Tibial nerve (tissue), 4 donors: ENCODE measurements around the gene DDX53. TPM values are rescaled to one million over a fixed set of nuclear protein-coding genes. Genes with fewer than 3 reads are reported as not detected.

ENCODE experiments used
- DNase-seq, 2 donors: peaks; one replicate each; pipeline ENCODE4 v3.0.0-alpha.2; 2019; ENCODE audit warnings: low spot score in 2 of 2
- H3K27ac ChIP-seq, 4 donors: fragments of 200-600 bp; sonication (generic) in 3 of 4; one replicate each; pipeline ENCODE4 v1.5.1; 2017 to 2019; ENCODE audit warnings: mild to moderate bottlenecking in 1 of 4
- H3K27me3 ChIP-seq, 2 donors: fragments of 200-600 bp; sonication (generic) in 1 of 2; one replicate each; pipeline versions ENCODE4 v1.5.1 to v1.6.0; 2017 to 2019
- H3K36me3 ChIP-seq, 3 donors: fragments of 200-600 bp; sonication (generic); one replicate each; pipeline ENCODE4 v1.5.1; 2018 to 2019
- H3K4me1 ChIP-seq, 4 donors: fragments of 200-600 bp; sonication (generic) in 3 of 4; one replicate each; pipeline ENCODE4 v1.5.1; 2017 to 2019
- H3K4me3 ChIP-seq, 4 donors: fragments of 200-600 bp; sonication (generic) in 3 of 4; one replicate each; pipeline ENCODE4 v1.5.1; 2017 to 2019; ENCODE audit warnings: mild to moderate bottlenecking in 1 of 4, moderate library complexity in 1 of 4
- H3K9me3 ChIP-seq, 4 donors: fragments of 200-600 bp; sonication (generic) in 3 of 4; one replicate each; pipeline ENCODE4 v1.5.1; 2017 to 2019
- EP300 ChIP-seq, 2 donors: sonication (generic); formaldehyde crosslinking; IDR thresholded peaks; one replicate each; pipeline ENCODE4 v1.6.1; 2017; ENCODE audit warnings: antibody characterized with exemption in 2 of 2, mild to moderate bottlenecking in 1 of 2
- POLR2A ChIP-seq, 2 donors: fragments of 450-650 bp; IDR thresholded peaks; one replicate each; pipeline ENCODE4 v1.6.1; 2017; ENCODE audit warnings: antibody characterized with exemption in 2 of 2, mild to moderate bottlenecking in 2 of 2, moderate library complexity in 2 of 2
- WGBS, 2 donors: methylation state at CpG; one replicate each; pipeline ENCODE4 v1.1.5; 2018; 5-methylcytosine and 5-hydroxymethylcytosine counted together
- total RNA-seq, 4 donors: library from RNA; depleted of rRNA; stranded (reverse); fragments of >200 nt; gene quantifications; one replicate each; pipeline ENCODE4 v1.1.0, GENCODE V29; 2016
- TF ChIP-seq, protein P1 (sequence below), 5 experiments: fragments of 200-600 bp in 3 of 5; fragments of 450-650 bp in 2 of 5; sonication (generic) in 3 of 5; IDR thresholded peaks; one replicate each; pipeline ENCODE4 v1.5.1; 2016 to 2019; ENCODE audit warnings: antibody characterized with exemption in 5 of 5, mild to moderate bottlenecking in 3 of 5, moderate library complexity in 2 of 5

DDX53 gene
- total RNA-seq = not detected

- WGBS, 2 donors = 92% methylated on average over 17 to 23 of the region's 23 CpGs
- Histone ChIP-seq H3K27me3 (peaks cover 0 to 3% of the 10 kb centered on the region in 2 donors), H3K9me3 (no peaks in the 10 kb centered on the region), H3K36me3 (no peaks in the 10 kb centered on the region), H3K27ac (no peak within 1 kb of the TSS), H3K4me1 (no peaks in the 10 kb centered on the region), H3K4me3 (no peak within 1 kb of the TSS)
- TF ChIP-seq POLR2A (IDR thresholded peaks at IDR 0.05) (no peak), EP300 (IDR thresholded peaks at IDR 0.05) (no peak)
- TF ChIP-seq, protein P1, sequence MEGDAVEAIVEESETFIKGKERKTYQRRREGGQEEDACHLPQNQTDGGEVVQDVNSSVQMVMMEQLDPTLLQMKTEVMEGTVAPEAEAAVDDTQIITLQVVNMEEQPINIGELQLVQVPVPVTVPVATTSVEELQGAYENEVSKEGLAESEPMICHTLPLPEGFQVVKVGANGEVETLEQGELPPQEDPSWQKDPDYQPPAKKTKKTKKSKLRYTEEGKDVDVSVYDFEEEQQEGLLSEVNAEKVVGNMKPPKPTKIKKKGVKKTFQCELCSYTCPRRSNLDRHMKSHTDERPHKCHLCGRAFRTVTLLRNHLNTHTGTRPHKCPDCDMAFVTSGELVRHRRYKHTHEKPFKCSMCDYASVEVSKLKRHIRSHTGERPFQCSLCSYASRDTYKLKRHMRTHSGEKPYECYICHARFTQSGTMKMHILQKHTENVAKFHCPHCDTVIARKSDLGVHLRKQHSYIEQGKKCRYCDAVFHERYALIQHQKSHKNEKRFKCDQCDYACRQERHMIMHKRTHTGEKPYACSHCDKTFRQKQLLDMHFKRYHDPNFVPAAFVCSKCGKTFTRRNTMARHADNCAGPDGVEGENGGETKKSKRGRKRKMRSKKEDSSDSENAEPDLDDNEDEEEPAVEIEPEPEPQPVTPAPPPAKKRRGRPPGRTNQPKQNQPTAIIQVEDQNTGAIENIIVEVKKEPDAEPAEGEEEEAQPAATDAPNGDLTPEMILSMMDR (IDR thresholded peaks at IDR 0.05) = no peak
- no peak for DNase-seq
Observed at GRCh38 chrX:22999696-23000223, at the start of gene DDX53. TSS of gene DDX53 (plus strand) at chrX:22999960. CDS start at chrX:23000058, 98 bp downstream.

DNA sequence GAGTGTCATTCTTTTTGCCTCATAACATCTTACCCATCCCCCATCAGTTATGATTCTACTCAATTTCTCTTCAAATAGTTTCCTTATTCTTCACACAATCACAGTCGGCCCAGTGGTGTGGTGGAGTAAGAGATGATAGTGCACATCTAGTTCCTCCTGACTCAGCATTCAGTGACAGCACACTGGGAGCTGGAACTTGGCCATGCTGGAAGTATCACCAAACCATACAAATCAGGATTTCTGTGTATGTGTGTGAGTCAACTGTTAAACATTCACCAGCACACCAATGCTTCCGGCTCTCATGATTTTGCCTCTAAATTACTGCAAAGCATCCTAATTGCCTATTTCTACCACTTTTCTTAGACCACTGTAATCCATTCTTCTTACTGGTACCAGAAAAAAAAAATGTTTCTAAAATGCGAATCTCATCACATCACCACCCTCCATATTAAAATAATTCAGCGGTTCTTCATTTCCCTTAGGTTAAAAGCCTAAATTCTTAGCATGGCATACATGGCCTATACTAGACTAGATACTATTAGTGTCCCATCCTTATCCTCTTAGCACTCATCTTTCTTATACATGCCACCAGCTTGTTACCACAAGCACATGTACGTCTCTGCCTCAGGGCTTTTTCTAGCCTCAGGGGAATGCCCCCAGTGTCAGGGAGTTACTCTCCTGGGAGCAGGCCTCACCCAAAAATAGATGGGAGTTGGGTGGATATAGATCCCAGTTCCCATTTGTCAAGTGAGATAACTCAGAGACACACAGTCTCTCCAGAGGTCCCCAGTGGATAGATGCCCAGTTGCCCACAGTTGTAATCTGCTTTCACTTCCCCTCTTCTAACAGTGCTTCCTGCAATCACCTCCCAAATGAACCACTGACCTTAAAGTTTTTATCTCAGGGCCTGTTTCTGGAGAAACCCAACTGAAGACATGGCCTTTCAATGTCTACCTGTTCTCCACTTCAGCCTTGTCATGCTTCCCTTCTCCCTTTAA is 49.2 kb upstream of the DDX53 start:
- Histone ChIP-seq H3K36me3 (no peaks in the 10 kb centered on the region), H3K27me3 (no peaks in the 10 kb centered on the region), H3K4me1 (no peaks in the 10 kb centered on the region), H3K27ac (no peak overlapping the region), H3K9me3 (no peaks in the 10 kb centered on the region), H3K4me3 (no peak overlapping the region)
- TF ChIP-seq POLR2A (IDR thresholded peaks at IDR 0.05) = no peak
- TF ChIP-seq, protein P1 (IDR thresholded peaks at IDR 0.05) = no peak
- whole genome bisulfite sequencing, 2 donors = 68 to 75% methylated on average over 5 of the region's 5 CpGs
- DNase-seq = no peak

DNA sequence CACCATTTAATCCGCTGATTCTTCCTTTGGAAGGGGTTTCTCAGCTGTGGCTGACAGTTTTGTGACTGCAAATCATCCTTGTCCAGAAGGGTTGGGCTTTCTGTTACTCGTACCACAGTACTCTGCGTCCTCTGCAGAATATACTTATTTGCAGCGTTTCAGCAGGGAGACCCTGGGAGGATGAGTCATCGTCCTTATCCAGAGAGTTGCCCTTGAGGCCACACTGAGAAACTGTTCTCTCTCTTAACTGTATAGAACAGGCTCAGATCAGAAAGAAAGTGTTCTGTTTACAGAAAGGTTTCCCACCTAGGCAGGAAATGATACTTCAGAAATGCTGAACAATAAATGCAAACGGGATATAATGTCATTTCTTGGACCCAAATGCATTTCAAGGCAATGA is 47.8 kb upstream of the DDX53 start:
- H3K4me1 ChIP-seq = no peaks in the 10 kb centered on the region
- WGBS, 2 donors = 24 to 42% methylated on average over 6 of the region's 6 CpGs
- no peaks in the 10 kb centered on the region for H3K36me3 ChIP-seq
- no peaks in the 10 kb centered on the region for H3K9me3 ChIP-seq
- H3K4me3 ChIP-seq = no peak overlapping the region
- no peak overlapping the region for H3K27ac ChIP-seq
- H3K27me3 ChIP-seq = no peaks in the 10 kb centered on the region
- no peak for DNase-seq
- TF ChIP-seq EP300 (IDR thresholded peaks at IDR 0.05) (no peak), POLR2A (IDR thresholded peaks at IDR 0.05) (no peak)
- TF ChIP-seq, protein P1 (IDR thresholded peaks at IDR 0.05) = no peak

- TF ChIP-seq EP300 (IDR thresholded peaks at IDR 0.05) (no peak), POLR2A (IDR thresholded peaks at IDR 0.05) (no peak)
- TF ChIP-seq, protein P1 (IDR thresholded peaks at IDR 0.05) = no peak
- WGBS, 2 donors = 96 to 97% methylated on average over 2 of the region's 2 CpGs
Observed at GRCh38 chrX:22958250-22958649, 41.5 kb upstream of the DDX53 start.

More at GRCh38 chrX:22958250-22958649, 41.5 kb upstream of the DDX53 start:
- H3K4me1 ChIP-seq = no peaks in the 10 kb centered on the region
- no peak for DNase-seq
- H3K9me3 ChIP-seq = no peaks in the 10 kb centered on the region
- no peak overlapping the region for H3K27ac ChIP-seq
- no peak overlapping the region for H3K4me3 ChIP-seq
- H3K27me3 ChIP-seq = no peaks in the 10 kb centered on the region
- no peaks in the 10 kb centered on the region for H3K36me3 ChIP-seq
